ENCODE data around the gene ANKRD63. TPM values are rescaled to one million over a fixed set of nuclear protein-coding genes. Genes with fewer than 3 reads are reported as not detected.

Gene ANKRD63
- total RNA-seq, 2 donors from 2014 or later: not detected

DNA sequence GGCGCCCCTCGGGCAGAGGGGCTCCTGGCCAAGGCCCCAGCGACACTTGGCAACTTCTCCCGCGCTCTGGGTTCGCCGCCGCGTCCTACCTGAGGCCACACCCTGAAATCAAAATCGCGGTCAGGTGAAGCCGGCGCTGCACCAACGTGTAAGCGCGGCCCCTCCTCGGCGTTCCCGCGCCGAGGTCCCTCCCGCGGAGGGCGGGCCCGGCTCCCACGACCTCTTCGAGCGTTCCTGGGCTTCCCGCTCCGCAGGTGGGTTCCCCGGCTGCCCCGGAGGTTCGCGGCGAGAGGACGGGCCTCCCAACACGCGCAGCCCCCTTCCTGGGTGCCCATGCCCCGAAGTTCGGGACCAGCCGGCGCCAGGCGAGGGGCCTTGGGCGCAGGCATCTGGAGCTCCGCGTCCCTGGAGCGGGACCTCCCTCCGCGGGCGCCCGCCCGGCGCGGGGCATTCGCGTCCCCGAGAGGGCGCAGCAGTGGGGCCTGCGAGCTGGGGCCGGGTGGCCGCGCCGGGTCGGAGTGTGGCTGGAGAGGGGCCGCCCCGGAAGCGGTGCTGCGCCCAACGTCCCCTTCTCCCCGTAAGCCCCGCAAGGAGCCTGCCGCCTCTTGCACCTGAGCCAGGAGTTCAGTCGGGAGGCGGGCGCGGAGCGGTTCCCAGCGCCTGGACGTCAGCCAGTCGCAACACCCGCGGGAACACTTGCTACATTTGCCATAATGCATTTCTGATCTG lies 30.3 kb downstream of the ANKRD63 start:
- WGBS, 2 experiments (ENCODE audit: insufficient coverage in 1 of 2, insufficient read length in 1 of 2): 4 to 5% methylated on average over 22 to 82 of the region's 82 CpGs
- no peak overlapping the region for H3K27ac ChIP-seq (ENCODE audit: low read depth, low read length)
- peak; percentile 84 for DNase-seq
- H3K9me3 ChIP-seq (ENCODE audit: control insufficient read depth, low read length): no peaks in the 10 kb centered on the region
- H3K27me3 Mint-ChIP-seq (ENCODE audit: insufficient read depth): peaks cover 45% of the 10 kb centered on the region
- H3K9me3 Mint-ChIP-seq: no peaks in the 10 kb centered on the region
- no peak overlapping the region for H3K9ac ChIP-seq (ENCODE audit: extremely low read depth, low read length, poor library complexity, severe bottlenecking)
- no peaks in the 10 kb centered on the region for H3K36me3 ChIP-seq (ENCODE audit: control insufficient read depth, insufficient read depth, low read length)
- H3K27me3 ChIP-seq (ENCODE audit: control insufficient read depth, insufficient read depth, low read length, poor library complexity, severe bottlenecking): peaks cover 67% of the 10 kb centered on the region
- H3K36me3 Mint-ChIP-seq (ENCODE audit: low read depth): no peaks in the 10 kb centered on the region
- peak overlapping the region; percentile 74 for H3K4me3 ChIP-seq (ENCODE audit: low read length)
- no peak overlapping the region for H3K27ac Mint-ChIP-seq
- H3K4me1 ChIP-seq (ENCODE audit: control insufficient read depth, insufficient read depth, low read length): no peaks in the 10 kb centered on the region
- peaks cover 8% of the 10 kb centered on the region for H3K4me1 Mint-ChIP-seq
- peak overlapping the region; percentile 64 for H3K4me3 Mint-ChIP-seq
- TF ChIP-seq, protein P1, sequence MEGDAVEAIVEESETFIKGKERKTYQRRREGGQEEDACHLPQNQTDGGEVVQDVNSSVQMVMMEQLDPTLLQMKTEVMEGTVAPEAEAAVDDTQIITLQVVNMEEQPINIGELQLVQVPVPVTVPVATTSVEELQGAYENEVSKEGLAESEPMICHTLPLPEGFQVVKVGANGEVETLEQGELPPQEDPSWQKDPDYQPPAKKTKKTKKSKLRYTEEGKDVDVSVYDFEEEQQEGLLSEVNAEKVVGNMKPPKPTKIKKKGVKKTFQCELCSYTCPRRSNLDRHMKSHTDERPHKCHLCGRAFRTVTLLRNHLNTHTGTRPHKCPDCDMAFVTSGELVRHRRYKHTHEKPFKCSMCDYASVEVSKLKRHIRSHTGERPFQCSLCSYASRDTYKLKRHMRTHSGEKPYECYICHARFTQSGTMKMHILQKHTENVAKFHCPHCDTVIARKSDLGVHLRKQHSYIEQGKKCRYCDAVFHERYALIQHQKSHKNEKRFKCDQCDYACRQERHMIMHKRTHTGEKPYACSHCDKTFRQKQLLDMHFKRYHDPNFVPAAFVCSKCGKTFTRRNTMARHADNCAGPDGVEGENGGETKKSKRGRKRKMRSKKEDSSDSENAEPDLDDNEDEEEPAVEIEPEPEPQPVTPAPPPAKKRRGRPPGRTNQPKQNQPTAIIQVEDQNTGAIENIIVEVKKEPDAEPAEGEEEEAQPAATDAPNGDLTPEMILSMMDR (conservative IDR thresholded peaks at IDR 0.05): no peak

DNA sequence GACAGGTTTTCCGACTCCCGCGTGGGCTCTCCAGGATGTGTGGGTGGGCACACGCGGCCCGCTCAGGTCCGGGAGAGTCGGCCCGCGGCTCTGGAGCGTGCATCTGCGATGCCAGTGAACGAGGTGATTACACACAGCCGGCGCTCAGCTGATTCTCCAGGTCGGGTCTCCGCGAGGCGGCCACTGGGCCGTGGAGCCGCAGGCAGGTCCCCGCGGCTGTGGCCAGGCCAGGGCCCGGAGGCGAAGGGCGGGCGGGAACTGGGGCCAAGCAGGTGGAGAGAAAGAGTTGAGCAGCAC lies 30.8 kb downstream of the ANKRD63 start:
- Histone ChIP-seq H3K9me3 (ENCODE audit: control insufficient read depth, low read length) (no peaks in the 10 kb centered on the region), H3K4me1 (ENCODE audit: control insufficient read depth, insufficient read depth, low read length) (no peaks in the 10 kb centered on the region), H3K27me3 (ENCODE audit: control insufficient read depth, insufficient read depth, low read length, poor library complexity, severe bottlenecking) (peaks cover 67% of the 10 kb centered on the region), H3K9ac (ENCODE audit: extremely low read depth, low read length, poor library complexity, severe bottlenecking) (no peak overlapping the region), H3K27ac (ENCODE audit: low read depth, low read length) (no peak overlapping the region), H3K36me3 (ENCODE audit: control insufficient read depth, insufficient read depth, low read length) (no peaks in the 10 kb centered on the region), H3K4me3 (ENCODE audit: low read length) (peak overlapping the region; percentile 74)
- peak overlapping the region; percentile 64 for H3K4me3 Mint-ChIP-seq
- H3K9me3 Mint-ChIP-seq: no peaks in the 10 kb centered on the region
- H3K36me3 Mint-ChIP-seq (ENCODE audit: low read depth): no peaks in the 10 kb centered on the region
- TF ChIP-seq, protein P1 (conservative IDR thresholded peaks at IDR 0.05): no peak
- no peak for DNase-seq
- no peak overlapping the region for H3K27ac Mint-ChIP-seq
- H3K27me3 Mint-ChIP-seq (ENCODE audit: insufficient read depth): peaks cover 48% of the 10 kb centered on the region
- WGBS, 2 experiments (ENCODE audit: insufficient coverage in 1 of 2, insufficient read length in 1 of 2): 64 to 72% methylated on average over 18 to 27 of the region's 27 CpGs
- H3K4me1 Mint-ChIP-seq: peaks cover 8% of the 10 kb centered on the region

GRCh38 chr15:40251486-40252140 lies 31.3 kb downstream of the ANKRD63 start:
- H3K4me3 Mint-ChIP-seq: peak overlapping the region; percentile 64
- TF ChIP-seq, protein P1 (conservative IDR thresholded peaks at IDR 0.05): no peak
- Histone ChIP-seq H3K27me3 (ENCODE audit: control insufficient read depth, insufficient read depth, low read length, poor library complexity, severe bottlenecking) (peaks cover 67% of the 10 kb centered on the region), H3K36me3 (ENCODE audit: control insufficient read depth, insufficient read depth, low read length) (no peaks in the 10 kb centered on the region), H3K27ac (ENCODE audit: low read depth, low read length) (no peak overlapping the region), H3K4me3 (ENCODE audit: low read length) (no peak overlapping the region), H3K9ac (ENCODE audit: extremely low read depth, low read length, poor library complexity, severe bottlenecking) (no peak overlapping the region), H3K4me1 (ENCODE audit: control insufficient read depth, insufficient read depth, low read length) (no peaks in the 10 kb centered on the region), H3K9me3 (ENCODE audit: control insufficient read depth, low read length) (no peaks in the 10 kb centered on the region)
- H3K27me3 Mint-ChIP-seq (ENCODE audit: insufficient read depth): peaks cover 51% of the 10 kb centered on the region
- 92 to 96% methylated on average over 10 of the region's 10 CpGs for WGBS, 2 experiments (ENCODE audit: insufficient coverage in 1 of 2, insufficient read length in 1 of 2)
- peaks cover 8% of the 10 kb centered on the region for H3K4me1 Mint-ChIP-seq
- no peaks in the 10 kb centered on the region for H3K9me3 Mint-ChIP-seq
- DNase-seq: no peak
- no peak overlapping the region for H3K27ac Mint-ChIP-seq
- no peaks in the 10 kb centered on the region for H3K36me3 Mint-ChIP-seq (ENCODE audit: low read depth)
